GM12878 (cell line): ENCODE measurements around the gene PIM2. TPM values are rescaled to one million over a fixed set of nuclear protein-coding genes. Genes with fewer than 3 reads are reported as not detected.

Source experiments
- BCLAF1 ChIP-seq: fragments of 450-650 bp; IDR thresholded peaks from 2 replicates; pipeline ENCODE4 v1.6.1; 2017; ENCODE audit warnings: antibody characterized with exemption, mild to moderate bottlenecking, moderate library complexity
- CREM ChIP-seq: IDR thresholded peaks from 2 replicates; pipeline ENCODE4 v1.6.1; 2014; ENCODE audit warnings: antibody characterized with exemption, low read depth
- EED ChIP-seq: sonication (generic); IDR thresholded peaks from 2 replicates; pipeline ENCODE4 v1.6.1; 2016; ENCODE audit warnings: antibody characterized with exemption, low read depth
- EP300 ChIP-seq, 2 experiments: fragments of 150-350 bp in 1 of 2; IDR thresholded peaks; 2 replicates each; pipeline ENCODE4 v1.6.1; 2011 to 2012; ENCODE audit warnings: low read depth in 2 of 2, low read length in 2 of 2, borderline replicate concordance in 1 of 2, improper control_type of control experiment in 1 of 2, inconsistent platforms in 1 of 2; ENCODE audit not compliant: control insufficient read depth in 1 of 2
- HDAC6 ChIP-seq: fragments of 200-600 bp; sonication (generic); IDR thresholded peaks from one replicate; pipeline ENCODE4 v1.8.0; 2017; ENCODE audit warnings: antibody characterized with exemption; ENCODE audit not compliant: unreplicated experiment
- IRF4 ChIP-seq: IDR thresholded peaks from 2 replicates; pipeline ENCODE4 v1.6.1; 2011; ENCODE audit warnings: low read depth, low read length
- MEF2B ChIP-seq: fragments of 450-650 bp; IDR thresholded peaks from 2 replicates; pipeline ENCODE4 v1.6.1; 2018; ENCODE audit warnings: mild to moderate bottlenecking, moderate library complexity; ENCODE audit not compliant: partially characterized antibody, poor library complexity, severe bottlenecking
- NFYB ChIP-seq: IDR thresholded peaks from 2 replicates; pipeline ENCODE4 v1.6.1; 2011; ENCODE audit warnings: low read depth, mild to moderate bottlenecking, low read length, improper control_type of control experiment, moderate library complexity; ENCODE audit not compliant: insufficient read depth
- RUNX3 ChIP-seq: IDR thresholded peaks from 2 replicates; pipeline ENCODE4 v1.6.1; 2012; ENCODE audit warnings: low read length, inconsistent platforms
- SPI1 ChIP-seq: IDR thresholded peaks from 2 replicates; pipeline ENCODE4 v1.6.1; 2011; ENCODE audit warnings: low read depth, mild to moderate bottlenecking, low read length, moderate library complexity, borderline replicate concordance; ENCODE audit not compliant: insufficient read depth
- STAT1 ChIP-seq: fragments of 450-650 bp; conservative IDR thresholded peaks from 2 replicates; pipeline ENCODE4 v1.6.1; 2014; ENCODE audit warnings: antibody characterized with exemption, mild to moderate bottlenecking
- STAT3 ChIP-seq: IDR thresholded peaks from 2 replicates; pipeline ENCODE4 v1.6.1; 2011; ENCODE audit warnings: low read depth, low read length, improper control_type of control experiment
- TARDBP ChIP-seq: IDR thresholded peaks from 2 replicates; pipeline ENCODE4 v1.6.1; 2016; ENCODE audit warnings: borderline replicate concordance
- TCF3 ChIP-seq: IDR thresholded peaks from 2 replicates; pipeline ENCODE4 v1.6.1; 2012; ENCODE audit warnings: low read depth, mild to moderate bottlenecking, low read length, borderline replicate concordance; ENCODE audit not compliant: insufficient read depth
- YY1 ChIP-seq: IDR thresholded peaks from 2 replicates; pipeline ENCODE4 v1.6.1; 2011; ENCODE audit warnings: low read depth, mild to moderate bottlenecking, low read length
- ZBTB11 ChIP-seq: fragments of 450-650 bp; formaldehyde crosslinking; IDR thresholded peaks from 2 replicates; pipeline ENCODE4 v1.5.0; 2022; ENCODE audit warnings: mild to moderate bottlenecking, missing genetic modification characterization
- ZNF24 ChIP-seq: fragments of 450-650 bp; IDR thresholded peaks from 2 replicates; pipeline ENCODE4 v1.6.1; 2017; ENCODE audit warnings: antibody characterized with exemption, mild to moderate bottlenecking
- ZNF384 ChIP-seq: IDR thresholded peaks from 2 replicates; pipeline ENCODE4 v1.6.1; 2012; ENCODE audit warnings: low read depth, mild to moderate bottlenecking, low read length, improper control_type of control experiment, borderline replicate concordance
- polyA plus RNA-seq, 11 experiments: library from polyadenylated mRNA; depleted of rRNA in 4 of 11; unstranded in 6 of 11; stranded (reverse) in 5 of 11; fragments of >200 nt; fragmentation: Nextera tagmentation in 4 of 11; fragmentation: Illumina TruSeq in 1 of 11; extraction: Ambion mirVana in 4 of 11; extraction: Trizol in 1 of 11; gene quantifications; 1 replicate in 1 of 11; 2 replicates in 10 of 11; pipeline versions ENCODE4 v1.2.1 to v1.2.3, GENCODE V29; 2011 to 2016; ENCODE audit warnings: inconsistent platforms in 2 of 11, missing spikeins in 2 of 11, low read depth in 1 of 11
- total RNA-seq, 4 experiments: library from RNA; depleted of rRNA in 3 of 4; stranded (reverse); fragments of >200 nt in 3 of 4; fragmentation: Illumina TruSeq in 1 of 4; extraction: Trizol in 1 of 4; gene quantifications; 2 replicates each; pipeline versions ENCODE4 v1.2.1 to v1.2.3, GENCODE V29; 2013 to 2021
- TF ChIP-seq, protein P1 (sequence below), 3 experiments: IDR thresholded peaks in 2 of 3; conservative IDR thresholded peaks in 1 of 3; 2 replicates each; pipeline ENCODE4 v1.5.1; 2011; ENCODE audit warnings: low read depth in 3 of 3, low read length in 3 of 3, mild to moderate bottlenecking in 3 of 3, control low read depth in 2 of 3, moderate library complexity in 2 of 3, inconsistent platforms in 1 of 3, mixed read lengths in 1 of 3; ENCODE audit not compliant: control insufficient read depth in 2 of 3, insufficient read depth in 1 of 3; ENCODE audit errors: extremely low read depth in 1 of 3

Gene PIM2
- total and polyA plus RNA-seq, 10 of the 15 experiments (the other 5 are each of a cell fraction or from before 2014, with no cell fraction given): 19.2 to 96.8 (median 32.3) TPM

DNA sequence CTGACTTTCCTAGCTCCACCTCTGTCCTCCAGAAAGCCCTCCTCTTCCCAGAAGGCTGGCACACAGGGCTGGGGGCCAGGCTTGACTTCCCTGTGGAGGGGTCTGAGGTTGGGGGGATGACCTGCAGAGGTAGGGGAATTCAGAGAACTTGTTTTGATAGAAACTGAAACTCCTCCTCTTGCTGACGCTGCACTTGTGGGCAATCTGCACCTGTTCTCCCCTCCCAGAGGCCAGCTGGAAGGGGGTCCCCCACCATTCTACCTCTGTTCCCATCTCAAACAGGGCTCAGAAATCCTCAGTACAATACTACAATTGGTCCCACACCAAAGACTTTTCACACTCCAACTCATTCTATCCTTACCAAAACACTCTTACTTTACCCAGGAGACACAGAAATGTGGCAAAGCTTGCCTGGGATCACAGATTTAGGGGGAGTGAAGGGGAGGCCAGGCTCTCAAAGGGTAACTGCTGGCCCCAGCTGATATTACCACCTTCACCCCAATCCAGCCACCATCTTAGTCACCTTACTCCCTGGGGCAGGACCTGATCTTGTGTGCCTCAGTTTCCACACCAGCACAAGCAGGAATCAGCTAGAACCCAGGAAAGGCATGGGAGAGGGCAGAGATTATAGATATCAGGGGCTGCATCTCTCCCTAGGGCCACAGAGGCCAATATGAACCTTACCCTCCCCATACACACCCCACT is 20.0 kb upstream of the PIM2 start (continued):
- TF ChIP-seq NFYB: no peak
- peak; percentile 80; the same call in 1 of the 2 replicates for TF ChIP-seq CREM
- no peak for TF ChIP-seq ZBTB11
- TF ChIP-seq TCF3: peak; percentile 98
- peak; percentile 84 for TF ChIP-seq IRF4
- TF ChIP-seq STAT1: no peak
- no peak for TF ChIP-seq HDAC6
- peak; percentile 86 for TF ChIP-seq MEF2B
- TF ChIP-seq STAT3: no peak; the same call in 1 of the 2 replicates
- peak; percentile 97 to 98 for TF ChIP-seq EP300 (IDR thresholded peaks at IDR 0.05; ENCODE audit: borderline replicate concordance in 1 of 2, control insufficient read depth in 1 of 2, low read depth in 2 of 2, low read length in 2 of 2)
- TF ChIP-seq ZNF384: peak; percentile 41; the same call in 1 of the 2 replicates
- TF ChIP-seq RUNX3: peak; percentile 91
- TF ChIP-seq, protein P1, sequence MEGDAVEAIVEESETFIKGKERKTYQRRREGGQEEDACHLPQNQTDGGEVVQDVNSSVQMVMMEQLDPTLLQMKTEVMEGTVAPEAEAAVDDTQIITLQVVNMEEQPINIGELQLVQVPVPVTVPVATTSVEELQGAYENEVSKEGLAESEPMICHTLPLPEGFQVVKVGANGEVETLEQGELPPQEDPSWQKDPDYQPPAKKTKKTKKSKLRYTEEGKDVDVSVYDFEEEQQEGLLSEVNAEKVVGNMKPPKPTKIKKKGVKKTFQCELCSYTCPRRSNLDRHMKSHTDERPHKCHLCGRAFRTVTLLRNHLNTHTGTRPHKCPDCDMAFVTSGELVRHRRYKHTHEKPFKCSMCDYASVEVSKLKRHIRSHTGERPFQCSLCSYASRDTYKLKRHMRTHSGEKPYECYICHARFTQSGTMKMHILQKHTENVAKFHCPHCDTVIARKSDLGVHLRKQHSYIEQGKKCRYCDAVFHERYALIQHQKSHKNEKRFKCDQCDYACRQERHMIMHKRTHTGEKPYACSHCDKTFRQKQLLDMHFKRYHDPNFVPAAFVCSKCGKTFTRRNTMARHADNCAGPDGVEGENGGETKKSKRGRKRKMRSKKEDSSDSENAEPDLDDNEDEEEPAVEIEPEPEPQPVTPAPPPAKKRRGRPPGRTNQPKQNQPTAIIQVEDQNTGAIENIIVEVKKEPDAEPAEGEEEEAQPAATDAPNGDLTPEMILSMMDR (IDR thresholded peaks at IDR 0.05 in 2 of 3, conservative IDR thresholded peaks at IDR 0.05 in 1 of 3; ENCODE audit: control insufficient read depth in 2 of 3, extremely low read depth in 1 of 3, insufficient read depth in 1 of 3, low read depth in 3 of 3, low read length in 3 of 3): no peak
- TF ChIP-seq ZNF24: no peak
- TF ChIP-seq BCLAF1: no peak
- TF ChIP-seq YY1: 0 out of 2 replicates have a peak, but pooled peaks have one; percentile 24
- peak; percentile 17; the same call in 1 of the 2 replicates for TF ChIP-seq SPI1
- TF ChIP-seq EED: peak; percentile 91
- TF ChIP-seq TARDBP: no peak; the same call in 1 of the 2 replicates
